ENCODE results near the gene USP46. TPM values are rescaled to one million over a fixed set of nuclear protein-coding genes. Genes with fewer than 3 reads are reported as not detected.

The USP46 gene
- total and polyA plus RNA-seq, 2 of the 4 experiments (the other 2 are of a cell fraction) = 9.3 to 15.4 TPM

GRCh38 chr4:52689096-52689495 is 30.0 kb upstream of the USP46 start:
- Histone ChIP-seq H4K91ac (ENCODE audit: insufficient read depth, low read depth, low read length) (no peak overlapping the region), H3K18ac (ENCODE audit: low read depth, low read length) (no peak overlapping the region), H3K9me3 (ENCODE audit: control insufficient read depth, insufficient read depth, low read length) (peaks cover 2% of the 10 kb centered on the region; the same call in 1 of the 2 replicates), H3K4me2 (ENCODE audit: low read depth, low read length) (no peak overlapping the region), H2AK5ac (ENCODE audit: low read depth, low read length) (no peak overlapping the region), H2BK20ac (ENCODE audit: low read depth, low read length) (no peak overlapping the region), H2AFZ (replicated peaks; ENCODE audit: low read length, poor library complexity) (no peak overlapping the region), H3K4ac (ENCODE audit: low read depth, low read length) (no peak overlapping the region), H3K4me3 (ENCODE audit: insufficient read depth, low read depth, low read length) (no peak overlapping the region), H3K4me1 (ENCODE audit: control insufficient read depth, insufficient read depth, low read length) (no peaks in the 10 kb centered on the region), H2BK15ac (ENCODE audit: low read depth, low read length) (no peak overlapping the region), H4K20me1 (ENCODE audit: insufficient read depth, low read length) (no peaks in the 10 kb centered on the region), H2AK9ac (replicated peaks; ENCODE audit: low read depth, low read length, poor library complexity) (no peak overlapping the region), H3K36me3 (ENCODE audit: control insufficient read depth, insufficient read depth, low read length) (no peaks in the 10 kb centered on the region), H3K79me1 (ENCODE audit: low read depth in 1 of 2, low read length in 2 of 2) (no peaks in the 10 kb centered on the region), H4K5ac (ENCODE audit: low read depth, low read length) (no peak overlapping the region), H3K9ac (ENCODE audit: low read depth, low read length) (no peak overlapping the region), H2BK120ac (ENCODE audit: low read depth, low read length) (no peak overlapping the region), H4K8ac (ENCODE audit: low read depth in 2 of 2, low read length in 2 of 2) (no peak overlapping the region), H3K23ac (ENCODE audit: low read depth, low read length) (no peak overlapping the region), H3K27me3 (ENCODE audit: control insufficient read depth, insufficient read depth, low read length) (no peaks in the 10 kb centered on the region; the same call in none of the 2 replicates), H3K14ac (replicated peaks; ENCODE audit: low read depth, low read length) (no peak overlapping the region), H3K27ac (ENCODE audit: insufficient read depth, low read length) (no peak overlapping the region), H2BK5ac (ENCODE audit: low read depth, low read length, poor library complexity, severe bottlenecking) (no peak overlapping the region), H3K9me1 (ENCODE audit: insufficient read depth, low read length) (no peaks in the 10 kb centered on the region), H3K56ac (ENCODE audit: extremely low read depth, insufficient read depth, low read length) (no peak overlapping the region)
- in situ Hi-C loops (cut with MboI; ENCODE audit: low sequenced_read_pairs) (no loop called here), intact Hi-C loops (cut with micrococcal nuclease) (loop anchor here (10.0 kb wide), 1 partner anchor 284 kb away; no protein-coding TSS in a partner anchor), dilution Hi-C loops (cut with HindIII; ENCODE audit: low sequenced_read_pairs, unreplicated experiment) (no loop called here)
- DNase-seq = no peak
- BruUV-seq (replicated peaks) = no TSS peak
- TF ChIP-seq MAFK (IDR thresholded peaks at IDR 0.05; ENCODE audit: low read depth, low read length) (no peak), MAZ (IDR thresholded peaks at IDR 0.05; ENCODE audit: borderline replicate concordance, low read depth, low read length) (no peak), RCOR1 (IDR thresholded peaks at IDR 0.05; ENCODE audit: insufficient replicate concordance, low read length) (no peak), MXI1 (IDR thresholded peaks at IDR 0.05; ENCODE audit: borderline replicate concordance, low read depth, low read length) (no peak)
- ChIA-PET CTCF (interaction anchor here (0.6 kb wide), 1 partner anchor 189 kb away, joined by 4 read pairs; no protein-coding TSS in a partner anchor), POLR2A (ENCODE audit: unreplicated experiment) (interaction anchor here (0.5 kb wide), 1 partner anchor 559 kb away, joined by 3 read pairs; no protein-coding TSS in a partner anchor)
- no peak for ATAC-seq (ENCODE audit: low read depth)
